Measurements from ENCODE around the gene PLG.
"Not testable (repeated sequence)": the region's sequence is repeated elsewhere in the genome, so short reads cannot be mapped to it uniquely, and the experiment has no call there.

- TF ChIP-seq CTCF (conservative IDR thresholded peaks at IDR 0.05 in 1 of 2, IDR thresholded peaks at IDR 0.05 in 1 of 2; ENCODE audit: low read depth in 1 of 2, low read length in 2 of 2); EZH2 (IDR thresholded peaks at IDR 0.05; ENCODE audit: low read length, missing control alignments): not testable (repeated sequence)
These were observed 37.8 kb upstream of the PLG start, which contains the start of gene LPA for GRCh38 chr6:160664198-160664597.

Measured in fibroblast of lung (primary cell).